ENCODE results near the gene THSD8.

The THSD8 gene

DNA sequence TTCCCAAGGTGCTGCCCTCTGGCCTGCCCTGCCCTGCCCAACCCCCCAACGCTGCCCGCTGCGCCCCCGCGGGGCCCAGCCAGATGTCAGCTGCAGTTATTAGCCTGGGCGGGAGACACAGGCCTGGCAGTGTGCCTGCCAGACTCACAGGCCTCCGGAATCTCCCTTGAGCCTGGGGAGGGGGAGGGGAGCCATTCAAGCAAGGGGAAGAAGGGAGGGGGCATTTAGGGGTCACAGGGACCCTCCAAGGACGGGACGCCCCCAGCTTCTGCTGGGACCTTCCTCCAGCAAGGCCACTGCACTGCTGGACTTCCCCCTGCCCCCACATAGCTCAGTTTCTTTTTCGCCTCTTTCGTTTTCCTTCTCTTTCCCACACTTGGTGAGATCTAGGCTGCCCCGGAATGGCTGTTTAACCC lies 13.2 kb upstream of the THSD8 start:
- TF ChIP-seq, protein P1, sequence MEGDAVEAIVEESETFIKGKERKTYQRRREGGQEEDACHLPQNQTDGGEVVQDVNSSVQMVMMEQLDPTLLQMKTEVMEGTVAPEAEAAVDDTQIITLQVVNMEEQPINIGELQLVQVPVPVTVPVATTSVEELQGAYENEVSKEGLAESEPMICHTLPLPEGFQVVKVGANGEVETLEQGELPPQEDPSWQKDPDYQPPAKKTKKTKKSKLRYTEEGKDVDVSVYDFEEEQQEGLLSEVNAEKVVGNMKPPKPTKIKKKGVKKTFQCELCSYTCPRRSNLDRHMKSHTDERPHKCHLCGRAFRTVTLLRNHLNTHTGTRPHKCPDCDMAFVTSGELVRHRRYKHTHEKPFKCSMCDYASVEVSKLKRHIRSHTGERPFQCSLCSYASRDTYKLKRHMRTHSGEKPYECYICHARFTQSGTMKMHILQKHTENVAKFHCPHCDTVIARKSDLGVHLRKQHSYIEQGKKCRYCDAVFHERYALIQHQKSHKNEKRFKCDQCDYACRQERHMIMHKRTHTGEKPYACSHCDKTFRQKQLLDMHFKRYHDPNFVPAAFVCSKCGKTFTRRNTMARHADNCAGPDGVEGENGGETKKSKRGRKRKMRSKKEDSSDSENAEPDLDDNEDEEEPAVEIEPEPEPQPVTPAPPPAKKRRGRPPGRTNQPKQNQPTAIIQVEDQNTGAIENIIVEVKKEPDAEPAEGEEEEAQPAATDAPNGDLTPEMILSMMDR (IDR thresholded peaks at IDR 0.05) = no peak
- DNase-seq = peak; percentile 86 to 93
- intact Hi-C loops (cut with DNase I; ENCODE audit: low total_unique reads) = no loop called here
- no peaks in the 10 kb centered on the region for H3K27me3 ChIP-seq
- peak overlapping the region; percentile 86 to 96 for H3K4me3 ChIP-seq
- H3K27ac ChIP-seq = peak overlapping the region; percentile 98 to 99
- peaks cover 4 to 64% (median 58%) of the 10 kb centered on the region in 4 donors for H3K4me1 ChIP-seq
- no peaks in the 10 kb centered on the region for H3K9me3 ChIP-seq
- peaks cover 0 to 13% (median 9%) of the 10 kb centered on the region in 3 donors for H3K36me3 ChIP-seq

DNA sequence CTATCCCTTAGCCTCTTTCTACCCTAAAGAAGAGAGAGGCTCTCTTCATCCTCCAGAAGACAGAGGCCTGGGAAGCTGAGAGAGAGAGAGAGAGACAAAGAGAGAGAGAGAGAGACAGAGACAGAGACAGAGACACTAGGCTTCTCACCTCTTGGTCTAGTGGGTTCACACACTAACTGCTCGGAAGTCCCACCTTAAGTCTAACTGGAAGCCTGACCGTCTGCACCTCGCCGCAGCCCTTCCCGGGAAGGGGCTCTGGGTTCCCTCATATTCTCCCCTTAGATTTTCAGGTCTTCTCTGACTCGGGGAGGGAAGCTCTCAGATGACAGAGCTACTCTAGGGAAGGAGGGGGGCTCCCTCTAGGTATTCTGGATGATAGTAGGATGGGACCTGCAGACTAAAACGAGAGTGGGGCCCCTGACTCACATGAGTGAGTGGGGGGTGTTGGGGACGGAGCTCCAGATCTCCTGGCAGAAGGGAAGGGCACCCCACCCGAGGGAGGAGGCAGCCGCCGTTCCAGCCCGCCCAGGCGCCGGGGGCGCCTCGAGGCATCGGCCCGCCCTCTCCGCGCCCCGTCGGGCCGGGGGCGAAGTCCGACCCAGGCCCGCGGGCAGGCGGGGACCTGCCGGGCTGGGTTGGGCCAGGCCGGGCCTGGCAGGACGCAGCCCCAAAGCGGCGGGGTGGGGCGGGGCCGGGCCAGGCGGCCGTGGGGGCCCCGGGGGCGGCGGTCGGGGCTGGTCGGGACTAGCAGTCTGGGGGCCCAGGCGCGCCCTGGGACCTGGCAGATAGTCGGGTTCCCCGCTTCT lies 12.6 kb upstream of the THSD8 start:
- peak overlapping the region; percentile 86 to 96 for H3K4me3 ChIP-seq
- peaks cover 0 to 13% (median 9%) of the 10 kb centered on the region in 3 donors for H3K36me3 ChIP-seq
- TF ChIP-seq, protein P1 (IDR thresholded peaks at IDR 0.05) = no peak
- H3K27ac ChIP-seq = peak overlapping the region; percentile 98 to 99
- DNase-seq = no peak
- no peaks in the 10 kb centered on the region for H3K27me3 ChIP-seq
- intact Hi-C loops (cut with DNase I; ENCODE audit: low total_unique reads) = no loop called here
- peaks cover 0 to 63% (median 58%) of the 10 kb centered on the region in 4 donors for H3K4me1 ChIP-seq
- H3K9me3 ChIP-seq = no peaks in the 10 kb centered on the region

DNA sequence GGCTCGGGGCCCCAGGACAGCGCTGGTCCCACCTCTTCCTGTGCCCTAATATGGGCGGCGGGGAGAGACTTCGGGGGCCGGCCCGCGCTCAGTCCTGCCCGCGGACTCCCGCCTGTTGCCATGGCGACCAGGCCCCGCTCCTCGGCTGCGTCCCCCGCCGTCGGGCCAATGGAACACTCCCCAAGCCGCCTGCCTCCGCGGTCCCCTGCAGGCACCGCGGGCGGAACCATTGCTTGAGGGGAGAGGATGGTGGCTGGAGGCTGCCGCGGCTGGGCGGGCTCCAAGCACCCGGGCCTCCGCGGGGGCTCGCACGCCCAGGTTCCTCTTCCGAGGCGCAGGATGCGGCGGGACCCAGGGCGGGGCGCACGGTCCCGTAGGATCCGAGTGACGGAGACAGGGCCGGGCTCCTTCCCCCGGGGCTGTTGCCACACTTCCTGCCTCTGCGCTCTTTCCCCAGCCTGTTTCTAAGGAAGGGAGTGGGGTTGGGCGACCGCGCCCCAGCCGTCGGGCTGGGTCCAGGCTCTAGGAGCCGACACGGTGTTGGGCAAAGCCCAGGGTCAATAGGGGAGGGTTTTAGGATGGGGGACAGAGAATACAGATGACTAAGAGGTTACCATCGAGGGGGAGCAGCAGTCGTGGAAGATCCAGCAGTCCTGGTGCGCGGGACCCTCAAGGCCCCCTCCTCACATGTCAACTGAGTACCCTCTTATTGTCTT lies 11.8 kb upstream of the THSD8 start:
- peak overlapping the region; percentile 86 to 96 for H3K4me3 ChIP-seq
- H3K4me1 ChIP-seq = peaks cover 0 to 62% (median 54%) of the 10 kb centered on the region in 4 donors
- peak; percentile 97 to 99 for DNase-seq
- TF ChIP-seq, protein P1 (IDR thresholded peaks at IDR 0.05) = no peak
- H3K36me3 ChIP-seq = peaks cover 0 to 13% (median 9%) of the 10 kb centered on the region in 3 donors
- H3K27me3 ChIP-seq = no peaks in the 10 kb centered on the region
- no peaks in the 10 kb centered on the region for H3K9me3 ChIP-seq
- H3K27ac ChIP-seq = peak overlapping the region; percentile 98 to 99
- intact Hi-C loops (cut with DNase I; ENCODE audit: low total_unique reads) = loop anchor here (10.0 kb wide), 1 partner anchor 1055 kb away; no protein-coding TSS in a partner anchor

DNA sequence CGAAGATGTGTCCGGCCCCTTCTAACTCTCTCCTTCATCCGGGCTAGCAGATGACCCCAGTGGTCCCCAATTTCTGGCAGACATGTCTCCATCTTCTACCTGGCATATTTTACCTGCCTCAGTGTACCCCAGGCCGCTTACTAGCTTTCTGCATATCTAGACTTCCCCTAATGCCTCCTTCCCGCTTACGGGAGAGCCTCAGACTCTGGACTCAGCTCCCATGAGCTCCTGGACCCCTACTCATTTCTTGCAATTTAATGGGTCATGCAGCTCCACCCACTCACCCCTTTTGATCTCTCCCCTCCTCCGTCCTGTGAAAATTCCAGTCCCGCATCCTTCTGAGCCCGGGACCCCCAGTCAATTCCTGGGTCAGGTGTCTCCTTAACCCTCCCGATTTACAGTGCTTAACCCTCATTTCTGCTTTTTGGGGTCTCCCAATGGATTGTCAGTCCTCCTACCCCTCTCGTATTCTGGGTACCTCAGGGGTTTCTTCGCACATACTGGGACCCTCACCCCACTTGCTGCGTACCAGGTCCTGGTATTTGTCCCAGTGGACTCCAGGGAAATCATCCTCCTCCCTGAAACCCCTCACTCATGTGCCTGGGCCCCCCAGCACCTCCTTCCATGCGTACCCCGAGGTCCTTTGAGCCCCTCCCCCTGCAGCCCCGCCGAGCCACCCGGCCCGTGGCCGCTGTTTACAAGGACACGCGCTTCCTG lies 11.1 kb upstream of the THSD8 start:
- TF ChIP-seq, protein P1 (IDR thresholded peaks at IDR 0.05) = no peak
- intact Hi-C loops (cut with DNase I; ENCODE audit: low total_unique reads) = loop anchor here (10.0 kb wide), 1 partner anchor 1054 kb away; no protein-coding TSS in a partner anchor

More for the DNA sequence above, 11.1 kb upstream of the THSD8 start:
- Histone ChIP-seq H3K4me3 (peak overlapping the region; percentile 86 to 96), H3K36me3 (peaks cover 0 to 13% (median 9%) of the 10 kb centered on the region in 3 donors), H3K27me3 (no peaks in the 10 kb centered on the region), H3K9me3 (no peaks in the 10 kb centered on the region), H3K4me1 (peaks cover 0 to 58% (median 48%) of the 10 kb centered on the region in 4 donors), H3K27ac (peak overlapping the region; percentile 98 to 99)
- DNase-seq = no peak
